Measurements from ENCODE around the gene COPZ2. TPM values are rescaled to one million over a fixed set of nuclear protein-coding genes. Genes with fewer than 3 reads are reported as not detected.
"Not testable (repeated sequence)": the region's sequence is repeated elsewhere in the genome, so short reads cannot be mapped to it uniquely, and the experiment has no call there.

Gene COPZ2
- total RNA-seq, 4 donors from 2014 or later: 0.91 to 14.5 (median 5.7) TPM

- peaks cover 23 to 37% (median 33%) of the 10 kb centered on the region in 3 donors for H3K4me1 ChIP-seq
- no peaks in the 10 kb centered on the region for H3K9me3 ChIP-seq
- DNase-seq: no peak
- H3K4me3 ChIP-seq: no peak overlapping the region
- no peaks in the 10 kb centered on the region for H3K27me3 ChIP-seq
- no peaks in the 10 kb centered on the region for H3K36me3 ChIP-seq
- intact Hi-C loops (cut with DNase I): no loop called here
- 83 to 100% methylated on average over 3 to 4 of the region's 4 CpGs for WGBS, 2 donors
- peak overlapping the region; percentile 97 to 100 (median 98) for H3K27ac ChIP-seq
- TF ChIP-seq POLR2A (IDR thresholded peaks at IDR 0.05) (no peak), CTCF (IDR thresholded peaks at IDR 0.05) (no peak)
Measured at GRCh38 chr17:48044851-48045250, 7.3 kb upstream of the COPZ2 start.

- intact Hi-C loops (cut with DNase I): no loop called here
- H3K4me1 ChIP-seq: peaks cover 22 to 31% (median 23%) of the 10 kb centered on the region in 3 donors
- 30% methylated on average over 1 of the region's 2 CpGs; no CpG with 5 or more reads in 1 of the 2 donors for WGBS, 2 donors
- no peaks in the 10 kb centered on the region for H3K27me3 ChIP-seq
- TF ChIP-seq POLR2A (IDR thresholded peaks at IDR 0.05) (no peak), CTCF (IDR thresholded peaks at IDR 0.05) (no peak)
- H3K4me3 ChIP-seq: no peak overlapping the region
- DNase-seq: no peak
- no peaks in the 10 kb centered on the region for H3K9me3 ChIP-seq
- H3K36me3 ChIP-seq: no peaks in the 10 kb centered on the region
- no peak overlapping the region for H3K27ac ChIP-seq
Measured at GRCh38 chr17:48043176-48043575, 5.6 kb upstream of the COPZ2 start.

DNA sequence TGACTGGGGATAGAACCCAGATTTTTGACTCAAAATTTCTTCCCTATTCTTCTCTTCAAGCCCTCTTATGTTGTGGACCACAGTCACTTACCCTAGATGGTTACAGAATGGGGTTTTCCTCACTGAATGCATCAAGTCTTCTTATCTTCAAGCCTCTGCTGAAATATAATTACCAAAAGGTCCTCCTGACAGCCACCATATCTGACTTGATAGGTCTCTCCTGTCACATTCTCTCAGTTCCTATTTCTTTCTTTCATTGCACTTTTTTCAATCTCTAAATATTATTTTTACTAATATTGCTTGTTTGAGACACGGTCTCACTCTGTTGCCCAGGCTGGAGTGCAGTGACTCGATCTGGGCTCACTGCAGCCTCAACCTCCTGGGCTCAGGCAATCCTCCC lies 1.1 kb upstream of the COPZ2 start:
- H3K27me3 ChIP-seq: no peaks in the 10 kb centered on the region
- no peaks in the 10 kb centered on the region for H3K36me3 ChIP-seq
- no peak overlapping the region for H3K27ac ChIP-seq
- no peaks in the 10 kb centered on the region for H3K9me3 ChIP-seq
- peaks cover 6 to 18% (median 9%) of the 10 kb centered on the region in 3 donors for H3K4me1 ChIP-seq
- H3K4me3 ChIP-seq: no peak overlapping the region
- no peak for DNase-seq
- WGBS, 2 donors: 62 to 81% methylated on average over 2 of the region's 2 CpGs
- intact Hi-C loops (cut with DNase I): no loop called here
- TF ChIP-seq POLR2A (IDR thresholded peaks at IDR 0.05) (no peak), CTCF (IDR thresholded peaks at IDR 0.05) (no peak)

GRCh38 chr17:48037838-48038323 lies 284 bp upstream of the COPZ2 start:
- TF ChIP-seq POLR2A (IDR thresholded peaks at IDR 0.05): no peak
- TF ChIP-seq CTCF (IDR thresholded peaks at IDR 0.05): no peak
- intact Hi-C loops (cut with DNase I): no loop called here
- no peaks in the 10 kb centered on the region for H3K9me3 ChIP-seq
- H3K4me1 ChIP-seq: peaks cover 6 to 18% (median 9%) of the 10 kb centered on the region in 3 donors
- 0 to 23% methylated on average over 4 to 6 of the region's 19 CpGs for WGBS, 2 donors
- peak overlapping the region in 3 of 4 donors; percentile 66 to 69 (median 66) for H3K4me3 ChIP-seq
- no peak for DNase-seq
- H3K27me3 ChIP-seq: no peaks in the 10 kb centered on the region
- H3K36me3 ChIP-seq: no peaks in the 10 kb centered on the region
- peak overlapping the region; percentile 46 to 79 (median 68) for H3K27ac ChIP-seq

GRCh38 chr17:48036693-48037035 lies 933 bp downstream of the COPZ2 start:
- no peaks in the 10 kb centered on the region for H3K9me3 ChIP-seq
- 0 to 52% methylated on average over 1 to 3 of the region's 6 CpGs for WGBS, 2 donors
- DNase-seq: no peak
- peak overlapping the region; percentile 50 to 69 (median 66) for H3K4me3 ChIP-seq
- TF ChIP-seq CTCF (IDR thresholded peaks at IDR 0.05): no peak
- TF ChIP-seq POLR2A (IDR thresholded peaks at IDR 0.05): no peak
- H3K27ac ChIP-seq: peak overlapping the region; percentile 59 to 79 (median 77)
- no peaks in the 10 kb centered on the region for H3K36me3 ChIP-seq
- intact Hi-C loops (cut with DNase I): no loop called here
- H3K27me3 ChIP-seq: no peaks in the 10 kb centered on the region
- peaks cover 6 to 18% (median 9%) of the 10 kb centered on the region in 3 donors for H3K4me1 ChIP-seq

DNA sequence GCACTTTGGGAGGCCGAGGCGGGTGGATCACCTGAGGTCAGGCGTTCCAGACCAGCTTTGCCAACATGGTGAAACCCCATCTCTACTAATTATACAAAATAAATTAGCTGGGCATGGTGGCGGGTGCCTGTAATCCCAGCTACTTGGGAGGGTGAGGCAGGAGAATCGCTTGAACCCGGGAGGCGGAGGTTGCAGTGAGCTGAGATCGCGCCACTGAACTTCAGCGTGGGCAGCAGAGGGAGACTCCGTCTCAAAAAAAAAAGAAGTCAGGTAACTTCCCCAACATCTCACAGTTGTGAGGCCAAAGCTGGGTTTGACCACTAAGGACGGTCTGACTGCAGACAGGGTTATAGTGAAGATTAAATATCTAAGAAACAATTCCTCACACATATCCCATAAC lies 2.9 kb downstream of the COPZ2 start:
- 83 to 88% methylated on average over 7 to 12 of the region's 12 CpGs for WGBS, 2 donors
- H3K36me3 ChIP-seq; H3K9me3 ChIP-seq; H3K27ac ChIP-seq; H3K4me3 ChIP-seq; intact Hi-C loops (cut with DNase I); DNase-seq; H3K27me3 ChIP-seq: not testable (repeated sequence)
- H3K4me1 ChIP-seq: peaks cover 9 to 27% (median 12%) of the 10 kb centered on the region in 3 donors
